Fibroblast of lung (primary cell): ENCODE results near the gene TMEM256. TPM values are rescaled to one million over a fixed set of nuclear protein-coding genes. Genes with fewer than 3 reads are reported as not detected.

Experiments used
- DNase-seq, 2 donors: peaks; one replicate each; pipeline versions ENCODE4 v3.0.0 to v3.0.0-alpha.2; 2010; ENCODE audit warnings: low read depth in 2 of 2
- H2AFZ ChIP-seq: 2 replicates; pipeline ENCODE4 v1.5.1; 2012; ENCODE audit warnings: low read length, control low read depth, inconsistent platforms
- H3K27ac ChIP-seq: 2 replicates; pipeline ENCODE4 v1.5.1; 2011; ENCODE audit warnings: low read length, control low read depth; ENCODE audit not compliant: insufficient read depth
- H3K27me3 ChIP-seq: 2 replicates; pipeline ENCODE4 v1.5.1; 2011; ENCODE audit warnings: mild to moderate bottlenecking, low read length; ENCODE audit not compliant: control insufficient read depth, insufficient read depth
- H3K36me3 ChIP-seq: 2 replicates; pipeline ENCODE4 v1.5.1; 2011; ENCODE audit warnings: low read length; ENCODE audit not compliant: control insufficient read depth, insufficient read depth
- H3K4me1 ChIP-seq: 2 replicates; pipeline ENCODE4 v1.5.1; 2011; ENCODE audit warnings: low read length; ENCODE audit not compliant: control insufficient read depth, insufficient read depth; ENCODE audit errors: extremely low read depth
- H3K4me2 ChIP-seq: 2 replicates; pipeline ENCODE4 v1.5.1; 2011; ENCODE audit warnings: low read length, control low read depth; ENCODE audit not compliant: insufficient read depth; ENCODE audit errors: extremely low read depth
- H3K4me3 ChIP-seq, 4 experiments: fragments of 200-600 bp in 1 of 4; sonication (generic) in 1 of 4; replicated peaks in 1 of 4; 2 replicates each; pipeline ENCODE4 v1.5.1; 2011 to 2016; ENCODE audit warnings: low read length in 4 of 4, low read depth in 3 of 4, mild to moderate bottlenecking in 3 of 4, control low read depth in 2 of 4, inconsistent platforms in 1 of 4, mixed read lengths in 1 of 4; ENCODE audit not compliant: insufficient read depth in 1 of 4; ENCODE audit errors: control extremely low read depth in 1 of 4
- H3K79me2 ChIP-seq: 2 replicates; pipeline ENCODE4 v1.5.1; 2012; ENCODE audit warnings: mild to moderate bottlenecking, low read length, inconsistent platforms; ENCODE audit not compliant: control insufficient read depth, insufficient read depth
- H3K9ac ChIP-seq: 2 replicates; pipeline ENCODE4 v1.5.1; 2011; ENCODE audit warnings: mild to moderate bottlenecking, low read length, control low read depth; ENCODE audit not compliant: insufficient read depth
- H3K9me3 ChIP-seq: 2 replicates; pipeline ENCODE4 v1.5.1; 2012; ENCODE audit warnings: low read depth, low read length; ENCODE audit not compliant: control insufficient read depth, insufficient read depth
- H4K20me1 ChIP-seq: 2 replicates; pipeline ENCODE4 v1.5.1; 2011; ENCODE audit warnings: low read length; ENCODE audit not compliant: control insufficient read depth, insufficient read depth; ENCODE audit errors: extremely low read depth
- CTCF ChIP-seq, 2 donors: IDR thresholded peaks in 1 of 2; conservative IDR thresholded peaks in 1 of 2; 1 replicate in 1 of 2; 2 replicates in 1 of 2; pipeline ENCODE4 v1.5.1; 2011 to 2012; ENCODE audit warnings: low read length in 2 of 2, control low read depth in 1 of 2, inconsistent platforms in 1 of 2, low read depth in 1 of 2, mild to moderate bottlenecking in 1 of 2
- EZH2 ChIP-seq: IDR thresholded peaks from 2 replicates; pipeline ENCODE4 v1.5.1; 2012; ENCODE audit warnings: low read length, control low read depth, mild to moderate bottlenecking; ENCODE audit errors: missing control alignments
- polyA minus RNA-seq: library from RNA; depleted of rRNA, polyadenylated mRNA; stranded (reverse); fragments of >200 nt; gene quantifications from 2 replicates; pipeline ENCODE4 v1.2.3, GENCODE V29; 2011; ENCODE audit warnings: low replicate concordance
- polyA plus RNA-seq, 2 donors: library from polyadenylated mRNA; depleted of rRNA in 1 of 2; stranded (reverse) in 1 of 2; unstranded in 1 of 2; fragments of >200 nt; gene quantifications; 2 replicates each; pipeline ENCODE4 v1.2.1, GENCODE V29; 2011 to 2012; ENCODE audit warnings: missing spikeins in 1 of 2
- total RNA-seq: library from RNA; depleted of rRNA; stranded (reverse); fragments of >200 nt; gene quantifications from 2 replicates; pipeline ENCODE4 v1.2.1, GENCODE V29; 2014

TMEM256 gene
- total RNA-seq: 206 and 212 TPM in 2 replicates
- polyA plus RNA-seq: 59.1 and 78.7 TPM in 2 replicates
- 125 and 135 TPM in 2 replicates for polyA plus RNA-seq (2012)
- polyA minus RNA-seq: 55.8 and 63.2 TPM in 2 replicates

GRCh38 chr17:7403977-7404736 is at the start of gene TMEM256:
Gene TMEM256, minus strand, starts transcription at chr17:7404097. Its CDS starts 13 bp downstream, at chr17:7404084.
- no peaks in the 10 kb centered on the region for H4K20me1 ChIP-seq
- peak within 1 kb of the TSS; percentile 76 to 85 (median 82) for H3K4me3 ChIP-seq
- H3K27me3 ChIP-seq: no peaks in the 10 kb centered on the region
- H3K9me3 ChIP-seq: no peaks in the 10 kb centered on the region
- DNase-seq: peak; percentile 99
- peak within 1 kb of the TSS; percentile 73 for H3K9ac ChIP-seq
- no peak for TF ChIP-seq CTCF (conservative IDR thresholded peaks at IDR 0.05 in 1 of 2, IDR thresholded peaks at IDR 0.05 in 1 of 2; ENCODE audit: low read depth in 1 of 2, low read length in 2 of 2)
- TF ChIP-seq EZH2: no peak
- H3K27ac ChIP-seq: peak within 1 kb of the TSS; percentile 67
- H3K36me3 ChIP-seq: peaks cover 3% of the 10 kb centered on the region
- H3K79me2 ChIP-seq: no peaks in the 10 kb centered on the region
- H2AFZ ChIP-seq: peak within 1 kb of the TSS; percentile 91
- peak within 1 kb of the TSS; percentile 99 for H3K4me2 ChIP-seq
- peaks cover 7% of the 10 kb centered on the region for H3K4me1 ChIP-seq

GRCh38 chr17:7448461-7448860 is 44.6 kb upstream of the TMEM256 start:
- no peak overlapping the region for H3K4me3 ChIP-seq
- no peaks in the 10 kb centered on the region for H4K20me1 ChIP-seq
- no peak overlapping the region for H3K4me2 ChIP-seq
- no peak for TF ChIP-seq EZH2
- no peak for TF ChIP-seq CTCF (conservative IDR thresholded peaks at IDR 0.05 in 1 of 2, IDR thresholded peaks at IDR 0.05 in 1 of 2; ENCODE audit: low read depth in 1 of 2, low read length in 2 of 2)
- peaks cover 6% of the 10 kb centered on the region for H3K4me1 ChIP-seq
- no peaks in the 10 kb centered on the region for H3K9me3 ChIP-seq
- peaks cover 16% of the 10 kb centered on the region for H3K27me3 ChIP-seq
- H3K27ac ChIP-seq: no peak overlapping the region
- H3K9ac ChIP-seq: no peak overlapping the region
- H2AFZ ChIP-seq: no peak overlapping the region
- no peaks in the 10 kb centered on the region for H3K36me3 ChIP-seq
- H3K79me2 ChIP-seq: no peaks in the 10 kb centered on the region
- DNase-seq: no peak

- H3K27ac ChIP-seq: no peak overlapping the region
- no peak for DNase-seq
- no peak overlapping the region for H3K9ac ChIP-seq
- peak overlapping the region; percentile 20 for H2AFZ ChIP-seq
- no peaks in the 10 kb centered on the region for H3K36me3 ChIP-seq
- H3K4me1 ChIP-seq: peaks cover 7% of the 10 kb centered on the region
- no peaks in the 10 kb centered on the region for H3K9me3 ChIP-seq
- no peak for TF ChIP-seq CTCF (conservative IDR thresholded peaks at IDR 0.05 in 1 of 2, IDR thresholded peaks at IDR 0.05 in 1 of 2; ENCODE audit: low read depth in 1 of 2, low read length in 2 of 2)
- TF ChIP-seq EZH2: no peak
- peaks cover 22% of the 10 kb centered on the region for H3K27me3 ChIP-seq
- peak overlapping the region in 1 of 4 experiments; percentile 49 for H3K4me3 ChIP-seq
- H3K79me2 ChIP-seq: no peaks in the 10 kb centered on the region
- H3K4me2 ChIP-seq: peak overlapping the region; percentile 59
- H4K20me1 ChIP-seq: no peaks in the 10 kb centered on the region
These were observed 41.7 kb upstream of the TMEM256 start for GRCh38 chr17:7445619-7445968.
